Skeletal muscle cell (primary cell): ENCODE data around the gene DSTN.

Experiments used
- DNase-seq: peaks from one replicate; pipeline ENCODE4 v3.0.0-alpha.2; 2010; ENCODE audit warnings: low read depth
- H3K4me3 ChIP-seq: 2 replicates; pipeline ENCODE4 v1.5.1; 2011; ENCODE audit warnings: low read depth, mild to moderate bottlenecking, control low read depth, low read length, moderate library complexity

The DSTN gene

GRCh38 chr20:17569616-17570346, at the start of gene DSTN:
Gene DSTN (plus strand): TSS chr20:17570075. CDS start chr20:17570209, 134 bp downstream.
- DNase-seq: peak; percentile 80

GRCh38 chr20:17520583-17520982, 49.3 kb upstream of the DSTN start:
- H3K4me3 ChIP-seq: no peak overlapping the region
- no peak for DNase-seq

More at GRCh38 chr20:17569616-17570346, at the start of gene DSTN:
- H3K4me3 ChIP-seq: peak within 1 kb of the TSS; percentile 92

GRCh38 chr20:17522528-17522927, 47.3 kb upstream of the DSTN start:
- no peak for DNase-seq
- H3K4me3 ChIP-seq: no peak overlapping the region

GRCh38 chr20:17523326-17523725, 46.5 kb upstream of the DSTN start:
- no peak overlapping the region for H3K4me3 ChIP-seq
- no peak for DNase-seq

- H3K4me3 ChIP-seq: no peak overlapping the region
- DNase-seq: no peak
These were observed 45.3 kb upstream of the DSTN start for GRCh38 chr20:17524560-17524959.

- no peak overlapping the region for H3K4me3 ChIP-seq
- no peak for DNase-seq
These were observed 44.7 kb upstream of the DSTN start for GRCh38 chr20:17525132-17525531.

GRCh38 chr20:17525650-17526049, 44.2 kb upstream of the DSTN start:
- no peak for DNase-seq
- no peak overlapping the region for H3K4me3 ChIP-seq

- H3K4me3 ChIP-seq: no peak overlapping the region
- DNase-seq: no peak
These were observed 40.3 kb upstream of the DSTN start for GRCh38 chr20:17529586-17529985.

GRCh38 chr20:17530153-17530552, 39.7 kb upstream of the DSTN start:
- DNase-seq: no peak
- H3K4me3 ChIP-seq: no peak overlapping the region

GRCh38 chr20:17530716-17531664, 38.9 kb upstream of the DSTN start, which contains the start of gene BFSP1:
Gene BFSP1 (minus strand): TSS chr20:17531379. CDS start chr20:17531329, 50 bp downstream.
- DNase-seq: no peak
- peak within 1 kb of the TSS; percentile 50 for H3K4me3 ChIP-seq

GRCh38 chr20:17531665-17532025, 38.2 kb upstream of the DSTN start:
- H3K4me3 ChIP-seq: peak overlapping the region; percentile 50
- no peak for DNase-seq

GRCh38 chr20:17533396-17533795, 36.5 kb upstream of the DSTN start:
- DNase-seq: peak; percentile 24
- H3K4me3 ChIP-seq: no peak overlapping the region

- H3K4me3 ChIP-seq: no peak overlapping the region
- DNase-seq: no peak
These were observed 35.8 kb upstream of the DSTN start for GRCh38 chr20:17534077-17534476.

- no peak overlapping the region for H3K4me3 ChIP-seq
- DNase-seq: no peak
These were observed 32.9 kb upstream of the DSTN start for GRCh38 chr20:17536944-17537444.

GRCh38 chr20:17537959-17538358, 31.9 kb upstream of the DSTN start:
- DNase-seq: no peak
- H3K4me3 ChIP-seq: no peak overlapping the region

GRCh38 chr20:17538517-17539170, 31.2 kb upstream of the DSTN start:
- no peak for DNase-seq
- no peak overlapping the region for H3K4me3 ChIP-seq

- no peak for DNase-seq
- H3K4me3 ChIP-seq: no peak overlapping the region
These were observed 28.3 kb upstream of the DSTN start for GRCh38 chr20:17541596-17541995.

- DNase-seq: no peak
These were observed 27.9 kb upstream of the DSTN start for GRCh38 chr20:17541996-17542395.

GRCh38 chr20:17542481-17542880, 27.4 kb upstream of the DSTN start:
- DNase-seq: no peak

More at GRCh38 chr20:17541996-17542395, 27.9 kb upstream of the DSTN start:
- H3K4me3 ChIP-seq: no peak overlapping the region

GRCh38 chr20:17542993-17543412, 26.9 kb upstream of the DSTN start:
- DNase-seq: no peak
- H3K4me3 ChIP-seq: no peak overlapping the region

More at GRCh38 chr20:17542481-17542880, 27.4 kb upstream of the DSTN start:
- no peak overlapping the region for H3K4me3 ChIP-seq
